HCT116 (cell line): ENCODE data around the gene P2RX5.

ENCODE experiments used
- CTCF ChIP-seq, 3 experiments: fragments of 200-600 bp in 1 of 3; sonication (generic) in 1 of 3; IDR thresholded peaks in 2 of 3; conservative IDR thresholded peaks in 1 of 3; 2 replicates each; pipeline ENCODE4 v1.5.1; 2012 to 2017; ENCODE audit warnings: low read depth in 2 of 3, low read length in 2 of 3, antibody characterized with exemption in 1 of 3, borderline replicate concordance in 1 of 3, control low read depth in 1 of 3, mild to moderate bottlenecking in 1 of 3, mixed read lengths in 1 of 3, mixed run types in 1 of 3, moderate library complexity in 1 of 3; ENCODE audit not compliant: insufficient read depth in 1 of 3
- EGR1 ChIP-seq: IDR thresholded peaks from 2 replicates; pipeline ENCODE4 v1.6.1; 2012; ENCODE audit warnings: low read depth
- EZH2 ChIP-seq: fragments of 200-600 bp; sonication (generic); IDR thresholded peaks from 2 replicates; pipeline ENCODE4 v1.6.1; 2017; ENCODE audit warnings: antibody characterized with exemption, mixed run types
- POLR2A ChIP-seq: IDR thresholded peaks from 2 replicates; pipeline ENCODE4 v1.7.0; 2011; ENCODE audit warnings: borderline replicate concordance; ENCODE audit not compliant: insufficient read depth, insufficient read length; ENCODE audit errors: extremely low read depth
- POLR2AphosphoS5 ChIP-seq: IDR thresholded peaks from 2 replicates; pipeline ENCODE4 v1.6.1; 2011; ENCODE audit warnings: mild to moderate bottlenecking, low read depth, low read length, moderate library complexity
- RAD21 ChIP-seq: IDR thresholded peaks from 2 replicates; pipeline ENCODE4 v1.6.1; 2012; ENCODE audit warnings: low read depth, mild to moderate bottlenecking
- REST ChIP-seq: IDR thresholded peaks from 2 replicates; pipeline ENCODE4 v1.6.1; 2012; ENCODE audit warnings: low read depth
- SIN3A ChIP-seq: IDR thresholded peaks from 2 replicates; pipeline ENCODE4 v1.6.1; 2012; ENCODE audit warnings: low read depth
- TCF7L2 ChIP-seq: IDR thresholded peaks from 2 replicates; pipeline ENCODE4 v1.7.0; 2011; ENCODE audit warnings: borderline replicate concordance, inconsistent platforms; ENCODE audit not compliant: insufficient read depth, insufficient read length; ENCODE audit errors: extremely low read depth
- ZNF274 ChIP-seq: fragments of 200-500 bp; sonication (Bioruptor generic); IDR thresholded peaks from 2 replicates; pipeline ENCODE4 v1.6.1; 2014; ENCODE audit warnings: mild to moderate bottlenecking, low read depth, low read length, inconsistent platforms
- TF ChIP-seq, protein P1 (sequence below): IDR thresholded peaks from 2 replicates; pipeline ENCODE4 v1.6.1; 2012
- TF ChIP-seq, protein P2 (sequence below): IDR thresholded peaks from 2 replicates; pipeline ENCODE4 v1.6.1; 2012

GRCh38 chr17:3643889-3644349, 52.0 kb downstream of the P2RX5 start:
- TF ChIP-seq CTCF (IDR thresholded peaks at IDR 0.05 in 2 of 3, conservative IDR thresholded peaks at IDR 0.05 in 1 of 3; ENCODE audit: borderline replicate concordance in 1 of 3, insufficient read depth in 1 of 3, low read depth in 2 of 3, low read length in 2 of 3) (no peak), POLR2A (no peak), RAD21 (no peak), REST (no peak), POLR2AphosphoS5 (no peak), EGR1 (no peak), EZH2 (no peak), ZNF274 (no peak), SIN3A (no peak), TCF7L2 (no peak)
- TF ChIP-seq, protein P1, sequence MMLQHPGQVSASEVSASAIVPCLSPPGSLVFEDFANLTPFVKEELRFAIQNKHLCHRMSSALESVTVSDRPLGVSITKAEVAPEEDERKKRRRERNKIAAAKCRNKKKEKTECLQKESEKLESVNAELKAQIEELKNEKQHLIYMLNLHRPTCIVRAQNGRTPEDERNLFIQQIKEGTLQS, result no peak
- TF ChIP-seq, protein P2, sequence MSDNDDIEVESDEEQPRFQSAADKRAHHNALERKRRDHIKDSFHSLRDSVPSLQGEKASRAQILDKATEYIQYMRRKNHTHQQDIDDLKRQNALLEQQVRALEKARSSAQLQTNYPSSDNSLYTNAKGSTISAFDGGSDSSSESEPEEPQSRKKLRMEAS, result no peak
